Neural cell (in vitro differentiated cells): ENCODE measurements around the gene TOP2B.

Experiments used
- EZH2 ChIP-seq: fragments of 200-600, 300-800 bp; shearing (Covaris generic), sonication (generic); IDR thresholded peaks from 2 replicates; pipeline ENCODE4 v1.6.1; 2014; ENCODE audit warnings: antibody characterized with exemption, low read length, borderline replicate concordance, mild to moderate bottlenecking; ENCODE audit not compliant: insufficient read depth, poor library complexity, severe bottlenecking
- RAD21 ChIP-seq: fragments of 450-650 bp; conservative IDR thresholded peaks from 2 replicates; pipeline ENCODE4 v1.6.1; 2014; ENCODE audit warnings: antibody characterized with exemption, mild to moderate bottlenecking, moderate library complexity
- SMC3 ChIP-seq: fragments of 450-650 bp; conservative IDR thresholded peaks from 2 replicates; pipeline ENCODE4 v1.6.1; 2014; ENCODE audit warnings: antibody characterized with exemption, mild to moderate bottlenecking, moderate library complexity; ENCODE audit not compliant: poor library complexity
- TF ChIP-seq, protein P1 (sequence below): fragments of 450-650 bp; IDR thresholded peaks from 2 replicates; pipeline ENCODE4 v1.5.1; 2014; ENCODE audit warnings: antibody characterized with exemption, mild to moderate bottlenecking, moderate library complexity; ENCODE audit not compliant: poor library complexity, severe bottlenecking

- TF ChIP-seq, protein P1, sequence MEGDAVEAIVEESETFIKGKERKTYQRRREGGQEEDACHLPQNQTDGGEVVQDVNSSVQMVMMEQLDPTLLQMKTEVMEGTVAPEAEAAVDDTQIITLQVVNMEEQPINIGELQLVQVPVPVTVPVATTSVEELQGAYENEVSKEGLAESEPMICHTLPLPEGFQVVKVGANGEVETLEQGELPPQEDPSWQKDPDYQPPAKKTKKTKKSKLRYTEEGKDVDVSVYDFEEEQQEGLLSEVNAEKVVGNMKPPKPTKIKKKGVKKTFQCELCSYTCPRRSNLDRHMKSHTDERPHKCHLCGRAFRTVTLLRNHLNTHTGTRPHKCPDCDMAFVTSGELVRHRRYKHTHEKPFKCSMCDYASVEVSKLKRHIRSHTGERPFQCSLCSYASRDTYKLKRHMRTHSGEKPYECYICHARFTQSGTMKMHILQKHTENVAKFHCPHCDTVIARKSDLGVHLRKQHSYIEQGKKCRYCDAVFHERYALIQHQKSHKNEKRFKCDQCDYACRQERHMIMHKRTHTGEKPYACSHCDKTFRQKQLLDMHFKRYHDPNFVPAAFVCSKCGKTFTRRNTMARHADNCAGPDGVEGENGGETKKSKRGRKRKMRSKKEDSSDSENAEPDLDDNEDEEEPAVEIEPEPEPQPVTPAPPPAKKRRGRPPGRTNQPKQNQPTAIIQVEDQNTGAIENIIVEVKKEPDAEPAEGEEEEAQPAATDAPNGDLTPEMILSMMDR, result no peak
- TF ChIP-seq SMC3, result no peak
- TF ChIP-seq RAD21, result no peak
- no peak for TF ChIP-seq EZH2
Observed at GRCh38 chr3:25683882-25684281, 19.2 kb upstream of the TOP2B start.
